ENCODE measurements around the gene SLC30A10. TPM values are rescaled to one million over a fixed set of nuclear protein-coding genes. Genes with fewer than 3 reads are reported as not detected.
"Not testable (repeated sequence)": the region's sequence is repeated elsewhere in the genome, so short reads cannot be mapped to it uniquely, and the experiment has no call there.

SLC30A10 gene
- total RNA-seq, 4 donors from 2014 or later: not detected

DNA sequence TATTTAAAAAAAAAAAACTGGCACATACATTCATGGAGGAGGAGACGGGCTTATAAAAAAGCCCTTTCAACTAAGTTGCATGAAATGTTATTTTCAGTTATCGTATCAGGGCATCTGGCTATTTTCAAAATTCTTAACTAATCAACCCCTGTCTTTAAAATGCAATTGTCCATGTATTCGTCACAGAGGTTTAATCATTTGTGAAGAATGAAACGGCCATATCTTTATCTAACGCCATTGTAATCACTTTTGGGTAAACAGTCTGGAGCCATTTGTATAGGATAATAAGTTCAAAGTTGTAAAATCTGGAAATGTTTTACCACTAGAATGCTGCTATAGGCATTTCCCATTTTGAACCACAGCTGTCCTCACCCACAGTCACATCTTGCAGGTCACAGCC is 30.4 kb downstream of the SLC30A10 start:
- ATAC-seq (ENCODE audit: low FRiP score) (no peak), DNase-seq (ENCODE audit: low spot score) (no peak)
- TF ChIP-seq CTCF (IDR thresholded peaks at IDR 0.05): no peak

DNA sequence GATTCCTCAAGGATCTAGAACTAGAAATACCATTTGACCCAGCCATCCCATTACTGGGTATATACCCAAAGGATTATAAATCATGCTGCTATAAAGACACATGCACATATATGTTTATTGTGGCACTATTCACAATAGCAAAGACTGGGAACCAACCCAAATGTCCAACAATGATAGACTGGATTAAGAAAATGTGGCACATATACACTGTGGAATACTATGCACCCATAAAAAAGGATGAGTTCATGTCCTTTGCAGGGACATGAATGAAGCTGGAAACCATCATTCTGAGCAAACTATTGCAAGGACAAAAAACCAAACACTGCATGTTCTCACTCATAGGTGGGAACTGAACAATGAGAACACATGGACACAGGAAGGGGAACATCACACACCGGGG is 36.1 kb downstream of the SLC30A10 start:
- not testable (repeated sequence) for DNase-seq (ENCODE audit: low spot score); ATAC-seq (ENCODE audit: low FRiP score)

DNA sequence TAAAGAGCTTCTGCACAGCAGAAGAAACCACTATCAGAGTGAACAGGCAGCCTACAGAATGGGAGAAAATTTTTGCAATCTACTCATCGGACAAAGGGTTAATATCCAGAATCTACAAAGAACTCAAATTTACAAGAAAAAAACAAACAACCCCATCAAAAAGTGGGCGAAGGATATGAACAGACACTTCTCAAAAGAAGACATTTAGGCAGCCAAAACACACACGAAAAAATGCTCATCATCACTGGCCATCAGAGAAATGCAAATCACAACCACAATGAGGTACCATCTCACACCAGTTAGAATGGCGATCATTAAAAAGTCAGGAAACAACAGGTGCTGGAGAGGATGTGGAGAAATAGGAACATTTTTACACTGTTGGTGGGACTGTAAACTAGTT is 36.5 kb downstream of the SLC30A10 start:
- DNase-seq (ENCODE audit: low spot score); ATAC-seq (ENCODE audit: low FRiP score): not testable (repeated sequence)

GRCh38 chr1:219888667-219889066 is 39.7 kb downstream of the SLC30A10 start:
- DNase-seq (ENCODE audit: low spot score); ATAC-seq (ENCODE audit: low FRiP score): not testable (repeated sequence)

DNA sequence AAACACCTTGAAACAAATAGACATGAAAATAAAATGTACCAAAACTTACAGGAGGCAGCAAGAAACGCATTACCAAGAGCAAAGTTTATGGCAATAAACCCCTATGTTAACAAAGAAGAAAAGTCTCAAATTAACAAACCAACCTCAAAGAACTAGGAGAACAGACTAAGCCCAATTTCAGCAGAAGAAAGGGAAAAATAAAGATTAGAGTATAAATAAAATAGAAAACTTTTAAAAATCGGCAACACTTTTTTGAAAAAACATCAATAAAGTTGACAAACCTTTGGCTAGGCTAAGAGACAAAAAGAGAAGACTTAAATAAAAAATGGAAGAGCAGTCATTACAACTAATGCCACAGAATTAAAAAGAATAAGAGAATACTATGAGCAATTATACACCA is 42.7 kb downstream of the SLC30A10 start:
- ATAC-seq (ENCODE audit: low FRiP score): no peak
- no peak for DNase-seq (ENCODE audit: low spot score)
- no peak for TF ChIP-seq CTCF (IDR thresholded peaks at IDR 0.05)

GRCh38 chr1:219883400-219884332 is 44.7 kb downstream of the SLC30A10 start:
- DNase-seq (ENCODE audit: low spot score) (no peak), ATAC-seq (ENCODE audit: low FRiP score) (no peak)
- TF ChIP-seq CTCF (IDR thresholded peaks at IDR 0.05): no peak

DNA sequence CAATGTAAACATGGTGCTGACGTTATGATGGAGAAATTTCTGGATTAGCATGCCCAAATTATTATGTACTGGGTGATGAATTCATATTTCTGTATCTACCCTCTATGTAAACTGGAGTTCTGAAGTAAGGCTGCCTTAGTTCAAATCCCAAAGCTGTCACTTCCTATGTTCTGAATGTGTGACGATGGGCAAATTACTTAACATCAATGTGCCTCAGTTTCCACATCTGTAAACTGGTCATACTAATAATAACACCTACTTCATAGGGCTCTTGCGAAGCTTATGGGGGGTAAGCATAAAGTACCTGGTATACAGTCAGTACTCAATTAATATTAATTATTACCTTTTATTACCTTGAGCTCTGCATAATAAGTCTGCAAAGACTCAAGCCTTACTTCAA is 45.6 kb downstream of the SLC30A10 start:
- no peak for DNase-seq (ENCODE audit: low spot score)
- ATAC-seq (ENCODE audit: low FRiP score): no peak
- TF ChIP-seq CTCF (IDR thresholded peaks at IDR 0.05): no peak

- DNase-seq (ENCODE audit: low spot score) (no peak), ATAC-seq (ENCODE audit: low FRiP score) (no peak)
- no peak for TF ChIP-seq CTCF (IDR thresholded peaks at IDR 0.05)
These were observed 46.3 kb downstream of the SLC30A10 start for GRCh38 chr1:219882096-219882495.

Measured in omental fat pad (tissue), 4 donors.